Thoracic aorta endothelial cell (primary cell): ENCODE data around the gene NXPE1. TPM values are rescaled to one million over a fixed set of nuclear protein-coding genes. Genes with fewer than 3 reads are reported as not detected.

Experiments used
- small RNA-seq: library from RNA; depleted of rRNA; stranded (forward); fragments of <200 nt; gene quantifications from one replicate; pipeline ENCODE3, GENCODE V24; 2012
- total RNA-seq: library from RNA; depleted of rRNA; stranded (reverse); fragments of >200 nt; gene quantifications from 2 replicates; pipeline ENCODE4 v1.2.3, GENCODE V29; 2012

The NXPE1 gene
- not detected in 2 replicates for total RNA-seq

GRCh38 chr11:114559425-114560310 lies at the start of gene NXPE1:
Gene NXPE1, minus strand, starts transcription at chr11:114559881. Its CDS starts 8,680 bp downstream, at chr11:114551201.

GRCh38 chr11:114595571-114595970 lies 35.9 kb upstream of the NXPE1 start, which contains the start of gene NXPE4:
Gene NXPE4, minus strand, starts transcription at chr11:114595786. Its CDS starts 1,027 bp downstream, at chr11:114594759.

Small RNA genes within 50 kb of the gene (small RNA-seq; reads per million reads assigned to genes)
- gene RF01210 = not detected

Other genes starting within 250 kb of the NXPE1 start
- gene C11orf71, start 159.4 kb downstream of the NXPE1 start, total RNA-seq = 3.4 and 3.6 TPM in 2 replicates
- 39.5 and 46.1 TPM in 2 replicates for gene RBM7, start 159.2 kb downstream of the NXPE1 start, total RNA-seq
- gene REXO2, start 120.4 kb downstream of the NXPE1 start, total RNA-seq = 163 and 175 TPM in 2 replicates
- gene NXPE4, start 35.9 kb upstream of the NXPE1 start, total RNA-seq = not detected in 2 replicates
- 0.13 TPM in 1 of 2 replicates, not detected in the other for gene NXPE2, start 118.6 kb upstream of the NXPE1 start, total RNA-seq